HCT116 (cell line): ENCODE results near the gene HOXA11. TPM values are rescaled to one million over a fixed set of nuclear protein-coding genes. Genes with fewer than 3 reads are reported as not detected.

Source experiments
- ATAC-seq: fragments of 200-7000 bp; cut with Tn5 transposase; 2 replicates; pipeline ENCODE4 v1.9.1; 2020; ENCODE audit warnings: mild to moderate bottlenecking, moderate library complexity
- BruUV-seq: library from RNA; stranded (reverse); fragments of 400-500 nt; replicated peaks from 2 replicates; lab custom pipeline; 2021; lab: Mats Ljungman, UMichigan
- CTCF ChIA-PET: fragments of 300-600 bp; sonication (Branson Sonifier 250); formaldehyde crosslinking; loops from one replicate; lab custom pipeline; 2021; ENCODE audit warnings: antibody characterized with exemption; lab: Charles Lee
- POLR2A ChIA-PET: fragments of 300-600, 350-600 bp; sonication (Branson Sonifier 250); formaldehyde crosslinking; loops from one replicate; lab custom pipeline; 2021; ENCODE audit warnings: antibody characterized with exemption; lab: Charles Lee
- RAD21 ChIA-PET, 2 experiments: fragments of 300-600 bp; sonication (Branson Sonifier 250); formaldehyde crosslinking; loops; one replicate each; lab custom pipeline; 2023; ENCODE audit warnings: low total read pairs in 2 of 2; ENCODE audit not compliant: uncharacterized antibody in 2 of 2, unreplicated experiment in 2 of 2, low non-redundant PET in 1 of 2; lab: Charles Lee
- DNase-seq: peaks from one replicate; pipeline ENCODE4 v3.0.0-alpha.2; 2010; ENCODE audit warnings: low read depth, low spot score
- H2AFZ ChIP-seq: fragments of 200-600 bp; shearing (Covaris generic), sonication (generic); 2 replicates; pipeline ENCODE4 v1.6.1; 2017; ENCODE audit warnings: low read depth, mixed run types, mixed read lengths, antibody characterized with exemption, low read length; ENCODE audit not compliant: poor library complexity, severe bottlenecking
- H3K27ac ChIP-seq: 2 replicates; pipeline ENCODE4 v1.5.1; 2012; ENCODE audit warnings: low read depth, low read length
- H3K27me3 ChIP-seq: fragments of 200-600 bp; sonication (generic); 2 replicates; pipeline ENCODE4 v1.6.1; 2016; ENCODE audit warnings: mixed run types, low read length, mixed read lengths; ENCODE audit not compliant: insufficient read depth
- H3K36me3 ChIP-seq, 2 experiments: fragments of 200-500 bp in 1 of 2; fragments of 200-600 bp in 1 of 2; sonication (Bioruptor generic) in 1 of 2; sonication (generic) in 1 of 2; 2 replicates each; pipeline versions ENCODE4 v1.5.1 to v1.6.1; 2014 to 2016; ENCODE audit warnings: low read length in 2 of 2, inconsistent platforms in 1 of 2, mixed read lengths in 1 of 2, mixed run types in 1 of 2; ENCODE audit not compliant: insufficient read depth in 2 of 2, control insufficient read depth in 1 of 2
- H3K4me1 ChIP-seq, 2 experiments: fragments of 200-600 bp in 1 of 2; sonication (generic) in 1 of 2; 2 replicates each; pipeline versions ENCODE4 v1.5.1 to v1.6.1; 2012 to 2017; ENCODE audit warnings: low read length in 2 of 2, inconsistent platforms in 1 of 2, mild to moderate bottlenecking in 1 of 2, mixed read lengths in 1 of 2, mixed run types in 1 of 2, moderate library complexity in 1 of 2; ENCODE audit not compliant: insufficient read depth in 2 of 2, control insufficient read depth in 1 of 2
- H3K4me2 ChIP-seq: fragments of 200-600 bp; sonication (generic); 2 replicates; pipeline ENCODE4 v1.6.1; 2017; ENCODE audit warnings: mixed run types, low read length, mixed read lengths
- H3K4me3 ChIP-seq, 2 experiments: fragments of 200-600 bp in 1 of 2; sonication (generic) in 1 of 2; replicated peaks in 1 of 2; 2 replicates each; pipeline ENCODE4 v1.5.1; 2011 to 2016; ENCODE audit warnings: low read length in 2 of 2, control low read depth in 1 of 2, low read depth in 1 of 2, mild to moderate bottlenecking in 1 of 2, mixed read lengths in 1 of 2, mixed run types in 1 of 2
- H3K79me2 ChIP-seq: fragments of 200-600 bp; sonication (generic); 2 replicates; pipeline ENCODE4 v1.6.1; 2017; ENCODE audit warnings: mild to moderate bottlenecking, mixed run types, low read length, moderate library complexity, mixed read lengths; ENCODE audit not compliant: insufficient read depth
- H3K9ac ChIP-seq: fragments of 200-600 bp; sonication (generic); 2 replicates; pipeline ENCODE4 v1.6.1; 2016; ENCODE audit warnings: low read length, mixed read lengths
- H3K9me2 ChIP-seq: fragments of 200-600 bp; sonication (generic), shearing (Covaris generic); 2 replicates; pipeline ENCODE4 v1.6.1; 2017; ENCODE audit warnings: mixed run types, mild to moderate bottlenecking, moderate library complexity; ENCODE audit not compliant: insufficient read depth
- H3K9me3 ChIP-seq, 2 experiments: fragments of 200-500 bp in 1 of 2; fragments of 200-600 bp in 1 of 2; sonication (Bioruptor generic) in 1 of 2; sonication (generic) in 1 of 2; 2 replicates each; pipeline ENCODE4 v1.6.1; 2014 to 2017; ENCODE audit warnings: low read length in 2 of 2, mixed read lengths in 2 of 2, inconsistent platforms in 1 of 2, low read depth in 1 of 2, mild to moderate bottlenecking in 1 of 2, mixed run types in 1 of 2, moderate library complexity in 1 of 2; ENCODE audit not compliant: control insufficient read depth in 1 of 2, insufficient read depth in 1 of 2
- H4K20me1 ChIP-seq: fragments of 200-600 bp; sonication (generic), shearing (Covaris generic); 2 replicates; pipeline ENCODE4 v1.6.1; 2017; ENCODE audit warnings: mixed run types, mild to moderate bottlenecking, moderate library complexity; ENCODE audit not compliant: insufficient read depth
- CEBPB ChIP-seq: IDR thresholded peaks from 2 replicates; pipeline ENCODE4 v1.6.1; 2012; ENCODE audit warnings: low read depth
- ELF1 ChIP-seq: IDR thresholded peaks from 2 replicates; pipeline ENCODE4 v1.6.1; 2012; ENCODE audit warnings: low read depth, borderline replicate concordance
- EZH2phosphoT487 ChIP-seq: fragments of 200-600 bp; IDR thresholded peaks from 2 replicates; pipeline ENCODE4 v1.6.1; 2018; ENCODE audit warnings: antibody characterized with exemption, borderline replicate concordance
- FOSL1 ChIP-seq: IDR thresholded peaks from 2 replicates; pipeline ENCODE4 v1.6.1; 2012; ENCODE audit warnings: low read depth
- SIN3A ChIP-seq: IDR thresholded peaks from 2 replicates; pipeline ENCODE4 v1.6.1; 2012; ENCODE audit warnings: low read depth
- SP1 ChIP-seq: IDR thresholded peaks from 2 replicates; pipeline ENCODE4 v1.6.1; 2012; ENCODE audit warnings: low read depth
- SRF ChIP-seq: IDR thresholded peaks from 2 replicates; pipeline ENCODE4 v1.6.1; 2012; ENCODE audit warnings: low read depth
- ZFX ChIP-seq: fragments of 450-650 bp; IDR thresholded peaks from 2 replicates; pipeline ENCODE4 v1.6.1; 2017
- ZNF274 ChIP-seq: fragments of 200-500 bp; sonication (Bioruptor generic); IDR thresholded peaks from 2 replicates; pipeline ENCODE4 v1.6.1; 2014; ENCODE audit warnings: mild to moderate bottlenecking, low read depth, low read length, inconsistent platforms
- intact Hi-C: fragments of 100-400 bp; cut with micrococcal nuclease; formaldehyde crosslinking; loops from 2 replicates; pipeline ENCODE4 v1.10.0; 2022
- total RNA-seq: library from RNA; stranded (reverse); gene quantifications from one replicate; pipeline ENCODE4 v1.2.1, GENCODE V29; 2021; ENCODE audit not compliant: unreplicated experiment
- TF ChIP-seq, protein P1 (sequence below): IDR thresholded peaks from 2 replicates; pipeline ENCODE4 v1.6.1; 2012; ENCODE audit warnings: low read depth

HOXA11 gene
- total RNA-seq, 1 experiment from 2014 or later, result 6.8 TPM

DNA sequence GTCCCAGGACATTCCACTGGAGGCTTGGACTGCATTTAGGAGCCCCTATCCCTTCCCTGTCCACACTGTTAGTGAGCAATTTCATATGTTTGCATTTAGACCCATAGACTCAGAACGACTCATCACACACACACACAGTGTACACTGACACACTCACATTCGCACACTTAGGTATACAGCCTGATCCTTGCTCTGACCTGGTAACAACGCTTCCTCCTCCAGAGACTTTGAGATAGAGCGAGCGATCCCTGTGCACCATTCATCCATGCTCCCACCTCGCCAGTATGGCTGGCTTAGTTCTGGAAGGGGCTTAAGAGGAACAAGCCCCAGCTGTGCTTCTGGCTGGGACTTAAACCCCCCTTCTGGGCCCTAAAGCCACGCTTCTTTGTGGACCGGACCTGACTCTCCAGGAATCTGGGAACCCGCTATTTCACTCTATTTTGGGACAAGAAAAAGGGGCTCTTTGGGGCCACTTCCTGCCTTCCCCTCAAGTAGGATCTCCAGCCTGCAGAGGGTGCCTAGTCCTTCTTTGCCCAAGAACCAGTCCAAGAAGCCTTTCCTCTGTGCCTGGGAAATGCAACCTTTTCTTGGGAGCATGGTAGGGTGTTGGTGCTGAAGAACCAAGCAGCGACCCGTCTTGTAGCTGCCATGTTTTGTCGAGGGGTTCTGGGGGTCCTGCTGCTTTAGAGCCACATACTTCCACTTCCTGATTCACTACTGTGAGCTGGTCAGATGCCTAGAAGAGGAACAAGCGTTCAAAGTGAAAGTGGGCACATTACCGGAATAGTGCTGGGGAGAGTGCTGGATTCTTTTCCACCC, 15.9 kb upstream of the HOXA11 start:
- H3K79me2 ChIP-seq, result no peaks in the 10 kb centered on the region
- H3K4me2 ChIP-seq, result peak overlapping the region; percentile 84
- H3K9me3 ChIP-seq, result no peaks in the 10 kb centered on the region
- peak overlapping the region; percentile 55 for H3K9ac ChIP-seq
- TF ChIP-seq FOSL1 (no peak), ZFX (no peak), SIN3A (no peak), EZH2phosphoT487 (no peak), CEBPB (no peak), SP1 (no peak), ZNF274 (no peak), SRF (no peak), ELF1 (no peak)
- TF ChIP-seq, protein P1, sequence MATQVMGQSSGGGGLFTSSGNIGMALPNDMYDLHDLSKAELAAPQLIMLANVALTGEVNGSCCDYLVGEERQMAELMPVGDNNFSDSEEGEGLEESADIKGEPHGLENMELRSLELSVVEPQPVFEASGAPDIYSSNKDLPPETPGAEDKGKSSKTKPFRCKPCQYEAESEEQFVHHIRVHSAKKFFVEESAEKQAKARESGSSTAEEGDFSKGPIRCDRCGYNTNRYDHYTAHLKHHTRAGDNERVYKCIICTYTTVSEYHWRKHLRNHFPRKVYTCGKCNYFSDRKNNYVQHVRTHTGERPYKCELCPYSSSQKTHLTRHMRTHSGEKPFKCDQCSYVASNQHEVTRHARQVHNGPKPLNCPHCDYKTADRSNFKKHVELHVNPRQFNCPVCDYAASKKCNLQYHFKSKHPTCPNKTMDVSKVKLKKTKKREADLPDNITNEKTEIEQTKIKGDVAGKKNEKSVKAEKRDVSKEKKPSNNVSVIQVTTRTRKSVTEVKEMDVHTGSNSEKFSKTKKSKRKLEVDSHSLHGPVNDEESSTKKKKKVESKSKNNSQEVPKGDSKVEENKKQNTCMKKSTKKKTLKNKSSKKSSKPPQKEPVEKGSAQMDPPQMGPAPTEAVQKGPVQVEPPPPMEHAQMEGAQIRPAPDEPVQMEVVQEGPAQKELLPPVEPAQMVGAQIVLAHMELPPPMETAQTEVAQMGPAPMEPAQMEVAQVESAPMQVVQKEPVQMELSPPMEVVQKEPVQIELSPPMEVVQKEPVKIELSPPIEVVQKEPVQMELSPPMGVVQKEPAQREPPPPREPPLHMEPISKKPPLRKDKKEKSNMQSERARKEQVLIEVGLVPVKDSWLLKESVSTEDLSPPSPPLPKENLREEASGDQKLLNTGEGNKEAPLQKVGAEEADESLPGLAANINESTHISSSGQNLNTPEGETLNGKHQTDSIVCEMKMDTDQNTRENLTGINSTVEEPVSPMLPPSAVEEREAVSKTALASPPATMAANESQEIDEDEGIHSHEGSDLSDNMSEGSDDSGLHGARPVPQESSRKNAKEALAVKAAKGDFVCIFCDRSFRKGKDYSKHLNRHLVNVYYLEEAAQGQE, result no peak
- peak overlapping the region; percentile 77 for H2AFZ ChIP-seq
- H4K20me1 ChIP-seq, result no peaks in the 10 kb centered on the region
- peak overlapping the region; percentile 59 to 70 for H3K4me3 ChIP-seq
- intact Hi-C loops, result no loop called here
- DNase-seq, result no peak
- H3K9me2 ChIP-seq, result no peaks in the 10 kb centered on the region
- TSS peak; percentile 60 for BruUV-seq
- RAD21 ChIA-PET, result no interaction called here
- H3K4me1 ChIP-seq, result peaks cover 0 to 24% of the 10 kb centered on the region in 2 experiments; a peak in 3 of 4 replicates
- peak; percentile 1; the same call in 1 of the 2 replicates for ATAC-seq
- CTCF ChIA-PET, result interaction anchor here (1.0 to 1.8 kb wide), 3 partner anchors 720 to 896 kb away, joined by 5 to 8 read pairs (median 5); no protein-coding TSS in a partner anchor
- no peaks in the 10 kb centered on the region for H3K27me3 ChIP-seq
- POLR2A ChIA-PET, result no interaction called here
- H3K36me3 ChIP-seq, result no peaks in the 10 kb centered on the region
- H3K27ac ChIP-seq, result no peak overlapping the region; the same call in 1 of the 2 replicates
